22Rv1 (cell line): ENCODE measurements around the gene ELOVL6.

Source experiments
- ZFX ChIP-seq: fragments of 450-650 bp; IDR thresholded peaks from 2 replicates; pipeline ENCODE4 v1.6.1; 2017; ENCODE audit warnings: antibody characterized with exemption, borderline replicate concordance
- TF ChIP-seq, protein P1 (sequence below): fragments of 450-650 bp; IDR thresholded peaks from 2 replicates; pipeline ENCODE4 v1.5.1; 2017; ENCODE audit warnings: mild to moderate bottlenecking

DNA sequence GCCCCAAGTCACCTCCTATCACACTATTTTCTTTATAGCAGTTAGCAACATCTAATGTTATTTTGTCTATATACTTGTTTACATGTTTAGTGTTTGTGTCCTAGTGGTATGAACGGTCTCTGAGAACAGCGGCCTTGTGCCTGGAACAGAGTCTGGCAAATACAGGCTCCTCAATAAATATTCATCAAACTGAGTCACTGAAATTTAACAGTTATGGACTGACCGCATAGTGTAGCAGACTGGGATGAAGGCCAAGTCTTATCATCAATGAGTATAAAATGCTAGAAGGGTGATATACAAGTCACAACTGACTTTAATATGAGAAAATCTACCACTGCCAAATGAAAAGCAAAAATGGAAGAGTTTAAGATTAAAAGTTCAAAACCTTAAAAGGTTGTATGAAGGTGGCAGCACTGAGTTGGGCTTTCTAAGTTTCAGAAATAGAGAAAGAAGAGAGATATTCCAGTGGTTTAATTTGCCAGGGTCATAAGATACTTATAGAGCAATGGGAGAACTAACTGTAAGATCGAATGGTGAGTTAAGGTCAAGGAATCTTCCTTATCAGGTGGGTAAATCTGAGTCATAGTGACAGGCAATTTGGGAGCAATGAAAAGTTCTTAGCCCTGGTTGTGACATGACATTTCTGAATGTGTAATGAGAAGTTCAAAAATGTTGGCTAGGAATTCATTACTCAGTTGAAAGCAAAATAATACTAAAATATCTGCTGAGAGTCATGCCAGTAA, 34.9 kb downstream of the ELOVL6 start:
- TF ChIP-seq, protein P1, sequence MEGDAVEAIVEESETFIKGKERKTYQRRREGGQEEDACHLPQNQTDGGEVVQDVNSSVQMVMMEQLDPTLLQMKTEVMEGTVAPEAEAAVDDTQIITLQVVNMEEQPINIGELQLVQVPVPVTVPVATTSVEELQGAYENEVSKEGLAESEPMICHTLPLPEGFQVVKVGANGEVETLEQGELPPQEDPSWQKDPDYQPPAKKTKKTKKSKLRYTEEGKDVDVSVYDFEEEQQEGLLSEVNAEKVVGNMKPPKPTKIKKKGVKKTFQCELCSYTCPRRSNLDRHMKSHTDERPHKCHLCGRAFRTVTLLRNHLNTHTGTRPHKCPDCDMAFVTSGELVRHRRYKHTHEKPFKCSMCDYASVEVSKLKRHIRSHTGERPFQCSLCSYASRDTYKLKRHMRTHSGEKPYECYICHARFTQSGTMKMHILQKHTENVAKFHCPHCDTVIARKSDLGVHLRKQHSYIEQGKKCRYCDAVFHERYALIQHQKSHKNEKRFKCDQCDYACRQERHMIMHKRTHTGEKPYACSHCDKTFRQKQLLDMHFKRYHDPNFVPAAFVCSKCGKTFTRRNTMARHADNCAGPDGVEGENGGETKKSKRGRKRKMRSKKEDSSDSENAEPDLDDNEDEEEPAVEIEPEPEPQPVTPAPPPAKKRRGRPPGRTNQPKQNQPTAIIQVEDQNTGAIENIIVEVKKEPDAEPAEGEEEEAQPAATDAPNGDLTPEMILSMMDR: no peak
- no peak for TF ChIP-seq ZFX
